ENCODE results near the gene RAB27A.

DNA sequence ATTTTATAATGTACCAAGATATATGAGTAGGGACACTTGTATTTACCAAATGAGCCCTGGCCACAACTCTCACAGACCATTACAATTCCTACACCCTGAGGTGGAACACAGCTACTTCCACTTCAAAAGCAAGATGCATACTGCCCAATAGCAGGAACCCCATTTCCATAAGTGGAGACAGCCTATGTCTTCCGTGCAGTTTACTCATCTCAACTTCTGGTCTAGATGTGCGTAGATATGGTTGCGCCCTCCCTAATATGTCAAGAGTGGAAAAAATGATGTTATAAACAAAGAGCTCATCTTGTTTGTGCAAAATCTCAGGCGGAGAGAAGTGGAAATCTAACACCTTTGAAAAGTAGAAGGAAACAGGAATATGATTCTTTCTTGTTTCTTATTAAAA lies 44.6 kb downstream of the RAB27A start:
- TF ChIP-seq, protein P1, sequence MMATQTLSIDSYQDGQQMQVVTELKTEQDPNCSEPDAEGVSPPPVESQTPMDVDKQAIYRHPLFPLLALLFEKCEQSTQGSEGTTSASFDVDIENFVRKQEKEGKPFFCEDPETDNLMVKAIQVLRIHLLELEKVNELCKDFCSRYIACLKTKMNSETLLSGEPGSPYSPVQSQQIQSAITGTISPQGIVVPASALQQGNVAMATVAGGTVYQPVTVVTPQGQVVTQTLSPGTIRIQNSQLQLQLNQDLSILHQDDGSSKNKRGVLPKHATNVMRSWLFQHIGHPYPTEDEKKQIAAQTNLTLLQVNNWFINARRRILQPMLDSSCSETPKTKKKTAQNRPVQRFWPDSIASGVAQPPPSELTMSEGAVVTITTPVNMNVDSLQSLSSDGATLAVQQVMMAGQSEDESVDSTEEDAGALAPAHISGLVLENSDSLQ (IDR thresholded peaks at IDR 0.05) = no peak
- no peak for TF ChIP-seq ELF4 (IDR thresholded peaks at IDR 0.05)
- no peak for TF ChIP-seq TARDBP (IDR thresholded peaks at IDR 0.05)
- TF ChIP-seq FOXK2 (IDR thresholded peaks at IDR 0.05) = no peak
- TF ChIP-seq BHLHE40 (IDR thresholded peaks at IDR 0.05; ENCODE audit: borderline replicate concordance) = no peak
- no peak for TF ChIP-seq L3MBTL2 (conservative IDR thresholded peaks at IDR 0.05)
- no peak for TF ChIP-seq SUZ12 (IDR thresholded peaks at IDR 0.05)
- TF ChIP-seq SP1 (IDR thresholded peaks at IDR 0.05) = no peak
